Neuronal stem cell (in vitro differentiated cells): Measurements from ENCODE around the gene TPP1.
A peak's percentile ranks its signal among the peaks of the same experiment; 100 is the strongest.

Source experiments
- DNase-seq: peaks from one replicate; pipeline ENCODE4 v3.0.0-alpha.2; 2013; ENCODE audit warnings: low spot score
- H2AFZ ChIP-seq: one replicate; pipeline ENCODE4 v1.6.1; 2013; ENCODE audit warnings: mild to moderate bottlenecking, low read length, inconsistent platforms
- H2AK5ac ChIP-seq: 2 replicates; pipeline ENCODE4 v1.6.1; 2013; ENCODE audit warnings: low read depth, mild to moderate bottlenecking, inconsistent platforms, low read length, moderate library complexity, mixed read lengths
- H2BK120ac ChIP-seq: 2 replicates; pipeline ENCODE4 v1.6.1; 2013; ENCODE audit warnings: low read depth, mild to moderate bottlenecking, inconsistent platforms, low read length, moderate library complexity, mixed read lengths
- H2BK12ac ChIP-seq: one replicate; pipeline ENCODE4 v1.6.1; 2013; ENCODE audit warnings: low read length, inconsistent platforms
- H2BK15ac ChIP-seq: 2 replicates; pipeline ENCODE4 v1.6.1; 2013; ENCODE audit warnings: mild to moderate bottlenecking, low read length, inconsistent platforms, mixed read lengths
- H2BK5ac ChIP-seq: one replicate; pipeline ENCODE4 v1.6.1; 2013; ENCODE audit warnings: inconsistent platforms, mild to moderate bottlenecking, low read length, moderate library complexity
- H3K14ac ChIP-seq: one replicate; pipeline ENCODE4 v1.6.1; 2013; ENCODE audit warnings: low read length, inconsistent platforms
- H3K18ac ChIP-seq: 2 replicates; pipeline ENCODE4 v1.6.1; 2013; ENCODE audit warnings: low read length, inconsistent platforms
- H3K23ac ChIP-seq: 2 replicates; pipeline ENCODE4 v1.6.1; 2013; ENCODE audit warnings: low read depth, mild to moderate bottlenecking, mixed read lengths, low read length, inconsistent platforms; ENCODE audit not compliant: poor library complexity
- H3K27ac ChIP-seq: replicated peaks from 3 replicates; pipeline ENCODE4 v1.5.1; 2013; ENCODE audit warnings: low read length, inconsistent platforms
- H3K27me3 ChIP-seq, 3 experiments: 2 replicates each; pipeline ENCODE4 v1.6.1; 2013; ENCODE audit warnings: low read length in 3 of 3, mild to moderate bottlenecking in 2 of 3, inconsistent platforms in 1 of 3, low read depth in 1 of 3, mixed read lengths in 1 of 3, moderate library complexity in 1 of 3; ENCODE audit not compliant: control insufficient read depth in 3 of 3, insufficient read depth in 3 of 3
- H3K36me3 ChIP-seq, 2 donors: replicated peaks in 1 of 2; 2 replicates each; pipeline ENCODE4 v1.6.1; 2013; ENCODE audit warnings: low read length in 2 of 2; ENCODE audit not compliant: control insufficient read depth in 2 of 2, insufficient read depth in 2 of 2
- H3K4ac ChIP-seq: 2 replicates; pipeline ENCODE4 v1.6.1; 2013; ENCODE audit warnings: inconsistent platforms, mild to moderate bottlenecking, low read length, moderate library complexity
- H3K4me1 ChIP-seq, 2 donors: 1 replicate in 1 of 2; 2 replicates in 1 of 2; pipeline ENCODE4 v1.6.1; 2013; ENCODE audit warnings: low read length in 2 of 2, low read depth in 1 of 2; ENCODE audit not compliant: control insufficient read depth in 2 of 2, insufficient read depth in 1 of 2
- H3K4me2 ChIP-seq: one replicate; pipeline ENCODE4 v1.6.1; 2013; ENCODE audit warnings: mild to moderate bottlenecking, low read length, inconsistent platforms; ENCODE audit not compliant: insufficient read depth, poor library complexity, severe bottlenecking
- H3K4me3 ChIP-seq, 2 donors: 2 replicates each; pipeline ENCODE4 v1.5.1; 2013; ENCODE audit warnings: low read length in 2 of 2, mild to moderate bottlenecking in 2 of 2, inconsistent platforms in 1 of 2, moderate library complexity in 1 of 2
- H3K79me1 ChIP-seq: one replicate; pipeline ENCODE4 v1.6.1; 2013; ENCODE audit warnings: low read depth, mild to moderate bottlenecking, inconsistent platforms, low read length, moderate library complexity
- H3K9ac ChIP-seq: one replicate; pipeline ENCODE4 v1.6.1; 2013; ENCODE audit warnings: mild to moderate bottlenecking, low read depth, low read length, inconsistent platforms; ENCODE audit not compliant: poor library complexity
- H3K9me3 ChIP-seq, 2 donors: replicated peaks in 1 of 2; 2 replicates each; pipeline versions ENCODE3 to v1.6.1; 2013; ENCODE audit warnings: low read length in 2 of 2, mild to moderate bottlenecking in 2 of 2, inconsistent platforms in 1 of 2, low read depth in 1 of 2, mixed read lengths in 1 of 2, moderate library complexity in 1 of 2; ENCODE audit not compliant: control insufficient read depth in 2 of 2, insufficient read depth in 1 of 2
- H4K8ac ChIP-seq: one replicate; pipeline ENCODE4 v1.6.1; 2013; ENCODE audit warnings: low read depth, mild to moderate bottlenecking, inconsistent platforms, low read length, moderate library complexity
- H4K91ac ChIP-seq: one replicate; pipeline ENCODE4 v1.6.1; 2013; ENCODE audit warnings: low read length, low read depth, mild to moderate bottlenecking, inconsistent platforms; ENCODE audit not compliant: poor library complexity
- WGBS, 2 donors: extraction: QIAGEN DNeasy Blood & Tissue Kit; methylation state at CpG; one replicate each; pipeline ENCODE4 v1.1.7; 2013; ENCODE audit warnings: missing lambda C conversion rate in 2 of 2, mixed read lengths in 1 of 2; ENCODE audit not compliant: insufficient read length in 2 of 2, insufficient replicate concordance in 1 of 2; ENCODE audit errors: extremely low coverage in 2 of 2; 5-methylcytosine and 5-hydroxymethylcytosine counted together

The TPP1 gene

GRCh38 chr11:6568191-6568918 is 50.9 kb downstream of the TPP1 start:
- no peak overlapping the region for H3K4me3 ChIP-seq
- WGBS, 2 donors: no CpG with 5 or more reads among the region's 4 CpGs
- H2BK120ac ChIP-seq: no peak overlapping the region
- H3K79me1 ChIP-seq: no peaks in the 10 kb centered on the region
- H3K9me3 ChIP-seq: no peaks in the 10 kb centered on the region
- DNase-seq: no peak
- H4K91ac ChIP-seq: no peak overlapping the region
- H3K9ac ChIP-seq: no peak overlapping the region
- no peak overlapping the region for H3K18ac ChIP-seq
- H3K27ac ChIP-seq: no peak overlapping the region
- no peak overlapping the region for H3K14ac ChIP-seq
- H3K36me3 ChIP-seq: peaks cover 0 to under 1% of the 10 kb centered on the region in 2 donors
- H3K27me3 ChIP-seq: no peaks in the 10 kb centered on the region
- H3K23ac ChIP-seq: peak overlapping the region; percentile 21
- H2AFZ ChIP-seq: no peak overlapping the region
- H3K4ac ChIP-seq: no peak overlapping the region
- no peak overlapping the region for H2BK12ac ChIP-seq
- peaks cover 0 to 1% of the 10 kb centered on the region in 2 donors for H3K4me1 ChIP-seq
- H3K4me2 ChIP-seq: no peak overlapping the region
- H2BK15ac ChIP-seq: no peak overlapping the region
- H2AK5ac ChIP-seq: no peak overlapping the region
- H4K8ac ChIP-seq: no peak overlapping the region
- H2BK5ac ChIP-seq: no peak overlapping the region

- no peak overlapping the region for H3K14ac ChIP-seq
- peak overlapping the region; percentile 36 for H3K23ac ChIP-seq
- no peak overlapping the region for H2BK5ac ChIP-seq
- no peak for DNase-seq
- H2BK12ac ChIP-seq: no peak overlapping the region
- no peak overlapping the region for H3K18ac ChIP-seq
- no peak overlapping the region for H3K27ac ChIP-seq
- H3K9ac ChIP-seq: no peak overlapping the region
- H3K4ac ChIP-seq: no peak overlapping the region
- H3K36me3 ChIP-seq: peaks cover 0 to 2% of the 10 kb centered on the region in 2 donors
- no peak overlapping the region for H3K4me3 ChIP-seq
- WGBS, 2 donors: no CpG with 5 or more reads among the region's 7 CpGs
- no peaks in the 10 kb centered on the region for H3K79me1 ChIP-seq
- no peak overlapping the region for H4K91ac ChIP-seq
- H2AFZ ChIP-seq: no peak overlapping the region
- H3K9me3 ChIP-seq: no peaks in the 10 kb centered on the region
- no peak overlapping the region for H3K4me2 ChIP-seq
- no peak overlapping the region for H2BK120ac ChIP-seq
- no peak overlapping the region for H2BK15ac ChIP-seq
- H4K8ac ChIP-seq: no peak overlapping the region
- H3K4me1 ChIP-seq: peaks cover 0 to 1% of the 10 kb centered on the region in 2 donors
- H3K27me3 ChIP-seq: no peaks in the 10 kb centered on the region
- H2AK5ac ChIP-seq: no peak overlapping the region
These were observed 51.9 kb downstream of the TPP1 start for GRCh38 chr11:6567371-6567745.

GRCh38 chr11:6566704-6567370 is 52.4 kb downstream of the TPP1 start:
- Histone ChIP-seq H3K14ac (no peak overlapping the region), H2BK15ac (no peak overlapping the region)

GRCh38 chr11:6565988-6566703 is 53.1 kb downstream of the TPP1 start:
- no peak overlapping the region for H3K4me3 ChIP-seq

More at GRCh38 chr11:6566704-6567370, 52.4 kb downstream of the TPP1 start:
- H2AFZ ChIP-seq: no peak overlapping the region
- peak overlapping the region; percentile 36 for H3K23ac ChIP-seq
- no peak overlapping the region for H3K18ac ChIP-seq
- no peaks in the 10 kb centered on the region for H3K79me1 ChIP-seq
- H3K36me3 ChIP-seq: peaks cover 0 to 2% of the 10 kb centered on the region in 2 donors
- no peak overlapping the region for H3K27ac ChIP-seq
- H2BK120ac ChIP-seq: no peak overlapping the region
- no peak overlapping the region for H4K8ac ChIP-seq
- no peak overlapping the region for H4K91ac ChIP-seq
- no peak overlapping the region for H2AK5ac ChIP-seq
- no peaks in the 10 kb centered on the region for H3K9me3 ChIP-seq
- H3K27me3 ChIP-seq: no peaks in the 10 kb centered on the region
- H3K9ac ChIP-seq: no peak overlapping the region
- H3K4me1 ChIP-seq: peaks cover 0 to 1% of the 10 kb centered on the region in 2 donors
- H3K4me3 ChIP-seq: no peak overlapping the region
- DNase-seq: no peak
- no CpG with 5 or more reads among the region's 13 CpGs for WGBS, 2 donors
- H2BK12ac ChIP-seq: no peak overlapping the region
- H3K4me2 ChIP-seq: no peak overlapping the region
- no peak overlapping the region for H2BK5ac ChIP-seq
- no peak overlapping the region for H3K4ac ChIP-seq

More at GRCh38 chr11:6565988-6566703, 53.1 kb downstream of the TPP1 start:
- Histone ChIP-seq H3K9me3 (no peaks in the 10 kb centered on the region), H2AFZ (no peak overlapping the region), H3K14ac (no peak overlapping the region), H3K18ac (no peak overlapping the region), H3K27me3 (no peaks in the 10 kb centered on the region), H3K27ac (no peak overlapping the region), H3K36me3 (peaks cover 0 to 2% of the 10 kb centered on the region in 2 donors), H3K9ac (no peak overlapping the region), H2BK5ac (no peak overlapping the region), H3K79me1 (no peaks in the 10 kb centered on the region), H3K4ac (no peak overlapping the region), H2BK12ac (no peak overlapping the region), H3K4me1 (peaks cover 0 to 1% of the 10 kb centered on the region in 2 donors), H3K4me2 (no peak overlapping the region), H2BK120ac (no peak overlapping the region), H2AK5ac (no peak overlapping the region), H4K8ac (no peak overlapping the region), H4K91ac (no peak overlapping the region), H2BK15ac (no peak overlapping the region), H3K23ac (no peak overlapping the region)
- WGBS, 2 donors: no CpG with 5 or more reads among the region's 5 CpGs
- no peak for DNase-seq
